Gastrocnemius medialis (tissue), 4 donors: ENCODE results near the gene ICOSLG. TPM values are rescaled to one million over a fixed set of nuclear protein-coding genes. Genes with fewer than 3 reads are reported as not detected.
"Not testable (repeated sequence)": the region's sequence is repeated elsewhere in the genome, so short reads cannot be mapped to it uniquely, and the experiment has no call there.

Experiments
- ATAC-seq, 2 donors: fragments of 150-250 bp; one replicate each; pipeline ENCODE4 v1.9.1; 2016
- DNase-seq, 2 donors: peaks; one replicate each; pipeline ENCODE4 v3.0.0-alpha.2; 2019
- H3K27ac ChIP-seq, 4 donors: fragments of 200-600 bp; sonication (generic); 1 replicate in 1 of 4; 2 replicates in 3 of 4; pipeline ENCODE4 v1.5.1; 2016 to 2018; ENCODE audit warnings: mild to moderate bottlenecking in 2 of 4, moderate library complexity in 1 of 4
- H3K27me3 ChIP-seq, 3 donors: fragments of 200-600 bp; sonication (generic) in 2 of 3; 1 replicate in 1 of 3; 2 replicates in 2 of 3; pipeline versions ENCODE4 v1.5.1 to v1.6.0; 2016 to 2019; ENCODE audit warnings: mild to moderate bottlenecking in 1 of 3, moderate library complexity in 1 of 3
- H3K36me3 ChIP-seq, 2 donors: fragments of 200-600 bp; sonication (generic) in 1 of 2; one replicate each; pipeline ENCODE4 v1.5.1; 2017 to 2018
- H3K4me1 ChIP-seq, 2 donors: fragments of 200-600 bp; sonication (generic) in 1 of 2; one replicate each; pipeline ENCODE4 v1.5.1; 2016 to 2017; ENCODE audit warnings: mild to moderate bottlenecking in 2 of 2
- H3K4me3 ChIP-seq, 4 donors: fragments of 200-600 bp; sonication (generic) in 3 of 4; 1 replicate in 1 of 4; 2 replicates in 3 of 4; pipeline ENCODE4 v1.5.1; 2016 to 2019; ENCODE audit warnings: mild to moderate bottlenecking in 2 of 4
- H3K9me3 ChIP-seq, 3 donors: fragments of 200-600 bp; sonication (generic) in 2 of 3; 1 replicate in 1 of 3; 2 replicates in 2 of 3; pipeline ENCODE4 v1.5.1; 2016 to 2019
- in situ Hi-C, 4 donors: fragments of 200-750 bp; cut with MboI; loops; one replicate each; pipeline versions ENCODE4 v1.15.0 to v1.8.0; 2017; ENCODE audit warnings: low sequenced_read_pairs in 4 of 4
- intact Hi-C: fragments of 100-400 bp; cut with DNase I; formaldehyde crosslinking; loops from one replicate; pipeline ENCODE4 v1.15.1; 2023; ENCODE audit warnings: low total_unique reads
- total RNA-seq, 4 donors: library from RNA; depleted of rRNA; stranded (reverse); fragments of >200 nt; gene quantifications; one replicate each; pipeline versions ENCODE4 v1.1.0 to v1.2.3, GENCODE V29; 2016

The ICOSLG gene
- total RNA-seq, 4 donors from 2014 or later, result 0.17 to 1.6 (median 0.75) TPM; not detected in 1

- H3K4me3 ChIP-seq, H3K27me3 ChIP-seq, H3K36me3 ChIP-seq, in situ Hi-C loops, ATAC-seq, H3K27ac ChIP-seq, H3K4me1 ChIP-seq, intact Hi-C loops, DNase-seq, H3K9me3 ChIP-seq: not testable (repeated sequence)
Measured at GRCh38 chr21:44182202-44182601, 58.5 kb downstream of the ICOSLG start.

GRCh38 chr21:44181506-44181905 lies 59.2 kb downstream of the ICOSLG start:
- H3K4me1 ChIP-seq, DNase-seq, H3K27me3 ChIP-seq, in situ Hi-C loops, H3K36me3 ChIP-seq, H3K4me3 ChIP-seq, H3K9me3 ChIP-seq, intact Hi-C loops, H3K27ac ChIP-seq: not testable (repeated sequence)
- peak; percentile 70 for ATAC-seq

GRCh38 chr21:44176127-44176526 lies 64.6 kb downstream of the ICOSLG start:
- ATAC-seq, H3K27ac ChIP-seq, DNase-seq, H3K27me3 ChIP-seq, intact Hi-C loops, H3K4me1 ChIP-seq, H3K9me3 ChIP-seq, H3K4me3 ChIP-seq, in situ Hi-C loops, H3K36me3 ChIP-seq: not testable (repeated sequence)

- H3K4me3 ChIP-seq, H3K4me1 ChIP-seq, H3K27ac ChIP-seq, H3K9me3 ChIP-seq, H3K27me3 ChIP-seq, in situ Hi-C loops, ATAC-seq, intact Hi-C loops, H3K36me3 ChIP-seq, DNase-seq: not testable (repeated sequence)
Measured at GRCh38 chr21:44175189-44175588, 65.6 kb downstream of the ICOSLG start.

Other genes starting within 250 kb of the ICOSLG start
- gene TRAPPC10, start 228.6 kb downstream of the ICOSLG start, total RNA-seq, result 10 to 100 TPM; 17.9 to 32.9 (median 23.1) TPM
- 10 to 100 TPM in 1 of 4 donors, 1 to 10 TPM in 3; 3.9 to 19.2 (median 7.9) TPM for gene PWP2, start 133.5 kb downstream of the ICOSLG start, total RNA-seq
- 10 to 100 TPM in 2 of 4 donors, 1 to 10 TPM in 2; 4.7 to 52.2 (median 10.0) TPM for gene GATD3, start 107.3 kb downstream of the ICOSLG start, total RNA-seq
- gene DNMT3L, start 21.0 kb upstream of the ICOSLG start, total RNA-seq, result not detected
- gene AIRE, start 44.9 kb upstream of the ICOSLG start, total RNA-seq, result not detected
- gene PFKL, start 59.1 kb upstream of the ICOSLG start, total RNA-seq, result 10 to 100 TPM; 11.9 to 20.6 (median 16.8) TPM
- gene CFAP410, start 98.4 kb upstream of the ICOSLG start, total RNA-seq, result 10 to 100 TPM; 10.6 to 23.0 (median 20.0) TPM
- under 1 TPM; 0.15 to 0.52 (median 0.44) TPM for gene TRPM2, start 112.7 kb upstream of the ICOSLG start, total RNA-seq
- under 1 TPM; 0.36 to 0.70 (median 0.55) TPM for gene LRRC3, start 214.6 kb upstream of the ICOSLG start, total RNA-seq